ENCODE results near the gene SHH.

Gene SHH

GRCh38 chr7:155762036-155762435 is 50.2 kb downstream of the SHH start:
- no peak for DNase-seq

GRCh38 chr7:155761162-155761561 is 51.1 kb downstream of the SHH start:
- DNase-seq = no peak

GRCh38 chr7:155759740-155760430 is 52.4 kb downstream of the SHH start:
- no peak for DNase-seq

GRCh38 chr7:155758348-155758747 is 53.9 kb downstream of the SHH start:
- no peak for DNase-seq

GRCh38 chr7:155756322-155756721 is 55.9 kb downstream of the SHH start:
- DNase-seq = no peak

- no peak for DNase-seq
Observed at GRCh38 chr7:155755026-155755425, 57.2 kb downstream of the SHH start.

GRCh38 chr7:155754165-155754564 is 58.1 kb downstream of the SHH start:
- DNase-seq = no peak

GRCh38 chr7:155753446-155753965 is 58.8 kb downstream of the SHH start:
- no peak for DNase-seq

- DNase-seq = no peak
Observed at GRCh38 chr7:155752756-155753445, 59.4 kb downstream of the SHH start.

GRCh38 chr7:155751409-155751808 is 60.9 kb downstream of the SHH start:
- DNase-seq = no peak

GRCh38 chr7:155750255-155751125 is 61.8 kb downstream of the SHH start:
- no peak for DNase-seq

Data from NCI-H1417 treated with DMSO at 0.1 percent for 48 hours (cell line).